ENCODE measurements around the gene ANO1. TPM values are rescaled to one million over a fixed set of nuclear protein-coding genes. Genes with fewer than 3 reads are reported as not detected.

Gene ANO1
- total and polyA plus RNA-seq, 4 donors, result 7.8 to 64.8 (median 32.2) TPM

GRCh38 chr11:70233034-70233433 lies 154.9 kb downstream of the ANO1 start:
- no peak for DNase-seq (ENCODE audit: low spot score)

More at GRCh38 chr11:70233034-70233433, 154.9 kb downstream of the ANO1 start:
- no peak overlapping the region for H3K4me3 ChIP-seq (ENCODE audit: low read depth in 1 of 3, low read length in 3 of 3)
- no peaks in the 10 kb centered on the region for H3K36me3 ChIP-seq (ENCODE audit: control insufficient read depth in 4 of 4, insufficient read depth in 3 of 4, low read depth in 1 of 4, low read length in 3 of 4)
- peaks cover 2 to 6% (median 3%) of the 10 kb centered on the region in 4 donors for H3K4me1 ChIP-seq (ENCODE audit: control insufficient read depth in 4 of 4, insufficient read depth in 4 of 4, low read length in 3 of 4)
- H3K9me3 ChIP-seq (ENCODE audit: control insufficient read depth in 4 of 4, low read length in 3 of 4), result no peaks in the 10 kb centered on the region
- H3K27me3 ChIP-seq (ENCODE audit: control insufficient read depth in 4 of 4, insufficient read depth in 4 of 4, low read length in 3 of 4), result no peaks in the 10 kb centered on the region
- no peak overlapping the region for H3K27ac ChIP-seq (ENCODE audit: low read depth in 1 of 2, low read length in 2 of 2)
- TF ChIP-seq JUND (IDR thresholded peaks at IDR 0.05), result no peak
- no peak for TF ChIP-seq MAX (IDR thresholded peaks at IDR 0.05)
- no peak for TF ChIP-seq FOXA2 (IDR thresholded peaks at IDR 0.05)
- no peak for TF ChIP-seq REST (IDR thresholded peaks at IDR 0.05)
- TF ChIP-seq HNF4G (IDR thresholded peaks at IDR 0.05), result no peak
- TF ChIP-seq SP1 (IDR thresholded peaks at IDR 0.05), result no peak
- TF ChIP-seq YY1 (IDR thresholded peaks at IDR 0.05), result no peak
- no peak for TF ChIP-seq CTCF (IDR thresholded peaks at IDR 0.05; ENCODE audit: low read depth, low read length, missing input control)
- no peak for TF ChIP-seq GABPA (IDR thresholded peaks at IDR 0.05 in 1 of 2, conservative IDR thresholded peaks at IDR 0.05 in 1 of 2)
- TF ChIP-seq EGR1 (IDR thresholded peaks at IDR 0.05; ENCODE audit: low read depth in 2 of 2), result no peak
- no peak for TF ChIP-seq NR2F2 (IDR thresholded peaks at IDR 0.05)
- TF ChIP-seq ATF3 (IDR thresholded peaks at IDR 0.05), result no peak
- no peak for TF ChIP-seq ZBTB33 (IDR thresholded peaks at IDR 0.05)
- no peak overlapping the region for H3K9ac ChIP-seq (ENCODE audit: low read depth in 1 of 2, low read length in 2 of 2)

Data from liver (tissue), 9 donors.